Endometrium (tissue), 2 donors: Measurements from ENCODE around the gene TSPAN3.

Source experiments
- FAIRE-seq: peaks from 2 replicates; lab custom pipeline; 2012; peaks lifted over from hg19 to GRCh38; lab: Jason Lieb, UNC
- donor health status: control.
- donor health status: control.

The TSPAN3 gene

DNA sequence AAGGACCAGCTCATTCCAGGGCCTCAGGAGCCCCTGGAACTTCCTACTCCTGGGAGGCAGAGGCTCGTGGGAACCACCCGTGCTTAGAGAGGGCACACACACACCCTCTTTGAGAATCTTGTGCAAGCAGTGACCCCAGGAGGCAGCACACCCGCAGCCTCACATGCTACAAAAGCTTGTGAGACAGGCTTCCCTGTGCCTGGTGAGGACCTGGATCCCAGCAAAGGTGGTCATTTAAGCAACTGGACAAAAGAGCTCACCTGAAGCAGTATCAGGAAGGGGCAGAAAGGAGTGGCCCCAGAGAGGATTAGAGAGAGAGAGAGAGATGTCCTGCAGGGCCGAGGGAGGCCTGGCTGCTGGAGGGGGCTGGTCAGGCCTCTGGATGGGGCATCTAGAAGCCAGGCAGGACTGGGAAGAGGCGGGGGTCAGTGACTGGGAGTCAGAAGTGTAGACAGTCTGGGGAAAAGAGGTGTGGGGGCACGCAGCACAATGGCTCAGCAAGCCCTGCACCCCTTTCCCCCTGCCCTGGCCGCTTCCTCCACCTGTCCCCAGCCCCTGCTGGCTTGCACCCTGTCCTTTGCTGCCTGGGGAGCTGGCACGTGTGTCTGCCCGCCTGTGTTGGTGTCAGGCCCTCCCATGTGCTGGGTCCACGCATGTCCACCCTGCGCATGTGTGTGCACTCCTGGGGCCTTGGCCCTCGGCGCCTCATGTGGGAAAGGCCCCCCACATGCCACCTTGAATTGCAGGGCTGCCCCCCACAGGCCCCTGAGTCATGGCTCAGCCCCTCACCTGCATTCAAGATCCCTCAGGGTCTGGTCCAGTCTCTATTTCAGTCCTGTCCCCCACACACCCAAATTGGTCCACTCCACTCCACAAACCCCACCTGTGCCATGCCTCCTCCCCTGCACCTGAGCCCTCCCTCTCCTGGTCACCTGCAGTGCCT is 36.9 kb downstream of the TSPAN3 start:
- no peak for FAIRE-seq

DNA sequence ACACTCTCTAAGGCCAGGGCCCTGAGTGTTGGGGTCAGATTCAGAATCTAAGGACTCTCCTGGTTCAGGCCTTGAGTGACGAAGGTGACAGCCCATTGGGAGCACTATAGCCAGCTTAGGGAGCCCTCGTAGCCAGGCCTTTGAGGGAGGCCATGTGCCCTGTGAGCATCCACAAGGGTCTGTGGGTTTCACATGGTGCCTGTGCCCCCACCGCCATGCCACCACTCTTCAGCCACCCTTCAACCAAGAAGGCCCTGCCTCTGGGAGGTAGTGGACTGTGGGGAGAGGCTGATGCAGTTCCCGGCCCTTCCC is 37.5 kb downstream of the TSPAN3 start:
- FAIRE-seq, result no peak

DNA sequence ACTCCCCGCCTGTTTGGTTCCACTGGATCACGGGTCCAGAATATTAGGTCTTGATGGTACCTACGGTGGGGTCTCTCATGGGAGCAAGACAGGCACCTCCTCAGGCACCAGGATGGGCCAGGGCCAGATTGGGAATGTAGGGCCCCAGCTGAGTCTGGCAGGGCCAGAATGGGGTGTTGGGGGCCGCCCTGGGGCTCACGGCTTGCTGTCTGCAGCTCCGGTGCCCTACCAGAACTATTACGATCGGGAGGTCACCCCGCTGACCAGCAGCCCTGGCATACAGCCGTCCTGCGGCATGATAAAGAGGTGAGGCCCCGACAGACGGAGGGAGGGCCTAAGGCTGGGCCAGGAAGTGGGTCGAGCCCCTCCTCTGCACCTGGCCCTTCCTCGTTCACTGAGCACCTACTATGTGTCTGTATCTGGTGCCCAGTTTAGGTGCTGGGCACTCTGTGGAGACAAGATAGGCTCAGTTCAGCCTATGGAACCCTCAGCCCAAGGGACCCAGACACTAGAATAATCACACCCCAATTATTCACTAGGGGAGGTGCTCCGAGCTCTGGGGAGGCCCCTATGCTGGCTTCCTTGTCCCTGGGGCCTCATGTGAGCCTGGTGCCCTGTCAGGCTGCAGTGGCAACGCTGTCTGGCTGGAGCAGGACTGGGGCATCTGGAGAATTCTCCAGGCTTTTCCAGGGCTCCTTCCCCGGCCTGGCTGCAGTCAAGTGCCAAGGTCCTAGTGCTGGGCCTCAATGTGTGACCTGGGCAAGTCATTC is 38.1 kb downstream of the TSPAN3 start:
- no peak for FAIRE-seq

DNA sequence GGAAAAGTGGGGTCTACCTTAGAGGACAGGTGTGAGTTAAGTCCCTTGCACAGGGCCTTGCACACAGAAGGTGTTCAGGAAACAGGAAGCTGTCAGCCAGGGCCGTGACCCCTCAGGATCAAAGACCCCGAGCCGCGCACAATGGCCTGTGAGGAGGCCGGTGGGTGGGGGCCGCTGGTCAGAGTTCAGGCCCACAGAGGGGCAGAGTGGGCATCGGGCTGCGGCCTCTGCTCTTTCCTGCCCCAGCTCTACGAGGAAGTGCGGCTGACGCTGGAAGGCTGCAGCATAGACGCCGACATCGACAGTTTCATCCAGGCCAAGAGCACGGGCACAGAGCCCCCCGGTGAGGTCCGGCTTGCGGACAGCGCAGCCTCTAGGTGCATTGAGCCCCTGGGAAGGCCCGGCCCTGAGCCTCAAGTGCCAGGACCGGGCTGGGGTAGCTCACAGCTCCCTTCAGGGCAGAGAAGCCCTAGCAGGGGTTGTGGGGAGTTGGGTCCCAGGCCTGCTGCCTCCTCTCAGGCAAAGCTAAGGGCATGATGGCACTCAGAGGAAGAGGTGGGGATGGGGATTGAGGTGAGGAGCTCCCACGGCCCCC is 38.8 kb downstream of the TSPAN3 start:
- FAIRE-seq, result no peak

DNA sequence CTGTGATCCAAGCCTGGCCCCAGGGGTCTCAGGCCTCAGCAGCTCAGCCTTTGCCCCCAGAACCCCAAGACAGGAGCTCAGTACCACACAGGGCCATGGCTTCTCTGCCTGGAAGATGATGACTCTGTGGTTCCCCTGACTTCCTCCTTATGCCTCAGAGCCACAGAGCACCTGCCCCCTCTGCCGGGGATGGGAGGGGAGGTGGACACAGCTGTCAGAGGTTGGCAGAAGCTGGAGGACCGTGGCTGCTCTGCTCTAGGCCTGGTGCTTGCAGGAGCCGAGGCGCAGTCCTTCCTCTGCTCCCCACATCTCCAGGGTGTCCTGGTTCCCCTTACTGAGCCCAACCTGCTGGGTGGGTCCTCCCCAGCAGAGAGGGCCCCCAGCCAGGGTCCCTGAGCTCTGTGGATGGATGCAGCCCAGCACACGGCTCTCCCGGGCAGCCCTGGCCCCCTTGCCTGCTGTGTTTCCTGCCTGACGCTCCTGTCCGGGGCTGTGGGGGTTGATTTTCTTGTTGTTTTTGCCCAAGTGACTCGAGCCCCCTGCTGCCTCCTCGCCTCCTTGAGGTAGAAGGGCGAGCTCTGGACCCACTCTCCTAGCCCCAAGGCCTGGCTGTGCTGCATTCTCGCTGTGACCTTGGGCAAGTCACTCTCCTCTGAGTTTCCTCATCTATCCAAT is 39.4 kb downstream of the TSPAN3 start:
- no peak for FAIRE-seq

DNA sequence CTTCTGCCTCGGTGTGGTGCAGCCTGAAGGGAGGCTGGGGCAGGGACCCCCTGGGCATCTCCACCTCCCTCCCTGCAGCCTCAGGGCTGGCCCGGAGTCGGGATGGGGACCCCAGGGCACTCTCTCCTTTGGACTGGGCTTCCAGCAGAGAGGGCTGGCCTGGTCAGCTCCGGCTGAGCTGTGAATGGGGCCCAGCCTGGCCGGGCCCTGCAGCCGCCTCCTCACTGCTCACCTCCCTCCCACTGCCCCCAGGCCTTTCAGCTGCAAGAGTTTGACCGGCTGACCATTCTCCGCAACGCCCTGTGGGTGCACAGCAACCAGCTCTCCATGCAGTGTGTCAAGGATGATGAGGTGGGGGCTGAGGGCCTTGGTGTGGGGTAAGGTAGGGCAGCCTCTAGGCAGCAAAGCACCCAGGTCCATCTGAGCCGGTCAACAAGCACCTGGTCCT is 40.0 kb downstream of the TSPAN3 start:
- FAIRE-seq, result no peak

DNA sequence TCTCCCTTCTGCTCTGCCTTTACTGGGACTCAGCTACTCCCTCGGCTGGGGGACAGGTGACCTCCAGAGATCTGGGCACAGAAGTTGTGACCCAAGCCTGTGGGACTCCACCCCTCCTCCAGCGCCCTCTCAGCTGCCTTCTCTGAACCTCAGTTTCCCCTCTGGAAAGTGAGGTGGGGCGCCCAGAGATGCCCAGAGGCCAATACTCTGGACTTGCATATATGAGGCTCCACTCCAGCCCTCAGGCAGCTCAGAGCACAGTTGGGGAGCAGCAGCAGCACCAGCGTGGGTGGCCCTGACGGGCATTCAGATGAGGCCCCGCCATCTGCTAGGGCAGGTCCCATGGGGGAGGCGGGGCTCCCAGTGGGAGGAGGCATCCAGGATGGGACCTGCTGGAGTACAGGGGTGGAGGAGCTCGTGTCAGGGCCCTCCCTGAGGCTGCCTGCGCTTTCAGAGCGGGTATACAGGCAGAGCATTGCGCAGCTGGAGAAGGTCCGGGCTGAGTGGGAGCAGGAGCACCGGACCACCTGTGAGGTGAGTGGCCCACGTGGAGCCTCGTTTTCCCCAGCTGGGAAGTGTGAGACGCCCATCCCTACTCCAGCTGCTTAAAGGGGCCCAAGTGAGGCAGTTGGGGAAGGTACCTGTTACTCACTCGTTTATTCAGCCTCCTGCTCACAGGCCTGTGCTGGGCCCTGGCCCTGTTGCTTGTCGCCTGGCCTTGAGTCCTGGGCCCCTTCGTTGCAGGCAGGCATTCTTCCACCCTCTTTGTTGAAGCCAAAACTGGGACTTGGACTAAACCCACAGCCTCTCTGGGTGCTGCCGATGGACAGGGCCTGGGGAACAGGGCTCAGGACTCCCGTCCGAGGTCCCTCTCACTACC is 40.6 kb downstream of the TSPAN3 start:
- FAIRE-seq, result no peak

DNA sequence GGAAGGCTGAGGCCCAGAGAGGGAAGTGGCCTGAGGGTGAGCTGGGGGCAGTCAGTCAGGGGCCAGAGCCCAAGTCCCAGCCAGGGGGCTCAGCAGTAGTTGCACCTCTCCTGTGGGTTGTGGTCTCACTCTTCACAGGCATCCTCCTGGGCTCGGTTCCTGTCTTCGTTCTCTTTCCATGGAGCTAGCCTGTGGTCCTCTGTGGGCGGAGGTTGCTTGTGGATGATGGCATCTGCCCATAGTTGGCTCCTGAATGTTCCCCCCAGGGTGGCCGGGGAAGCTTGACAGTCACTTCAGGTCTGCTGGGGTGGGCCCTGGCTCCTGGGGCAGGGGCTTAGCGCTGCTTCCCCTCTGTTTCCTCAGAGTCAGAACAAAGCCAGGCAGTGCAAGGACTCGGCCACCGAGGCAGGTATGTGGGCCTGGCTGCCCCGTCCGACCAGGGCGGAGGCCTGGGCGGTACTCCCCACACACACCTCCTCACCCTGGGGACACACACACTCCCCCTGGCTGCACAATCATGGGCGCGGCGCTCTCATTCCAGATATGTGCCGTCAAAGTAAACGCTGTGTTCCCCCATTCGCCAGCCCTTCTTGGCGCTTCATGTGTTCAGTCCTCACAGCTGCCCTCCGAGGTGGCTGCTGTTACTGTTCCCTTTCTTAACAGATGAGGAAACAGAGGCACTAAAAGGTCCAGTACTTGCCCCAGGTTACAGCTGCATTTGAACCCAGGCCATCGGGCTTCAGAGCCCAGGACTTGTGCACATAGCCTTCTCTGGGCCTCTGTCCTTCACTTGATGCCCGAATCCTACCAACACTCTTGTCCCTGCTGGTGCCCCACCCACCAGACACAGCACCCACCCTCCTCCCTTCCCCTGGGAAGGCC is 41.5 kb downstream of the TSPAN3 start:
- no peak for FAIRE-seq

DNA sequence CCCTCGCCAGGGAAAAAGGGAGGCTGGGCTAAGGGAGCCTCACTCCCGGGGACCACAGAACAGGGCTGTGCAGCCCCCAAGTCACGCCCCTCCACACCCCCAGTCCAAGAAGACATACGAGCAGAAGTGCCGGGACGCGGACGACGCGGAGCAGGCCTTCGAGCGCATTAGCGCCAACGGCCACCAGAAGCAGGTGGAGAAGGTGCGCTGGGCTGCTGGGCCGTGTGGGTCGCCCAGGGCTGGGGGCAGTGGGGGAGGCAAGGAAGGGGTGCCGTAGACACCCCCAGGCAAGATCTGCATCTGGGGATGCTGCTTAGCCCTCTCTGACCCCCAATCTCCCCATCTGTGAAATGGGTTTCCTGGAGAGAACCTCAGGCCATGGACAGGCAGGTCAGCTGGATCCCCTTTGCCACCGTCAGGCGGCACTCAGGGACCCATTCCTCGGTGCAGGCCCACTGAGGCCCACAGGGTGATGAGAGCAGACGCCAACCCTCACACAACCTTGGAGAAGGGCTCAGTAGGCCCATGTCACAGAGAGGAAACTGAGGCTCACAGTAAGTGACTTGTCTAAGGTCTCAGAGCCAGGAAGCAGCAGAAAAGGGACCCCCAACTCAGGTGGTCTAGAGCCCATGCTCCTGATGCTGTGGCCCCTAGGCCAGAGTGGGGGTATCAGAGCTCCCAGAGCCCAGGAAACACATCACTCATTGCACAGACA is 42.3 kb downstream of the TSPAN3 start:
- FAIRE-seq, result no peak

DNA sequence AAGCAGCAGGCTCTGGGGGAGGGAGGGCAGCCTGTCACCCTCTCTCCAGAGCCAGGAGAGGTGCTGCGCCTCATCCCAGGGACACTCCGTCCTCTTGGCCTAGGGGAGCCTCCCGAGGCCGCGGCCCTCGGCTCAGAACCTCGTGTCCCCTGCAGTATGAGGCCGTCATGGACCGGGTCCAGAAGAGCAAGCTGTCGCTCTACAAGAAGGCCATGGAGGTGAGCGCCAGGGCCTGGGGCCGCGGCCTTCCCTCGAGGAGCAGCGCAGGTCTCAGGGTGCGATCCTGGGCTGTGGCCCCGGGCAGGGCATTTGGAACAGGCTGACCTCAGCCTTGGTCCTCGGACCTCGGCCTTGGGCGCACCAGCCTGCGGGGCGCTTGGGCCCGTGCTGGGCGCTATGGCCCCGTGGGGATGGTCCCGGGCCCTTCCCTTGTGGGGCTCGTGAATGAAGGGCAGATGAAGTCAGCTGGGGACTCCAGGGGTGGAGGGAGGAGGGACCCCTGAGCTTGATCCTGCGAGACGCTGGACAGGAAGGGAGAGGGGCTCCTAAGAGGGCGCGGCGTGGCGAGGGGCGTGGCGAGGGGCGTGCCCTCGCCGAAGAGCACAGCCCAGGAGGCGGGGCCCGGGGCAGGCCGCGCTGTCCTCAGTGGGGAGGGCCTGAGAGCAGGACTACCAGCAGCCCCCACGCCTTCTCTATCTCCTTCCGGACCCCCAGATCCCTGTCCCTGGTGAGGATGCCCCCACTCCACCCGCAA is 43.0 kb downstream of the TSPAN3 start:
- no peak for FAIRE-seq

DNA sequence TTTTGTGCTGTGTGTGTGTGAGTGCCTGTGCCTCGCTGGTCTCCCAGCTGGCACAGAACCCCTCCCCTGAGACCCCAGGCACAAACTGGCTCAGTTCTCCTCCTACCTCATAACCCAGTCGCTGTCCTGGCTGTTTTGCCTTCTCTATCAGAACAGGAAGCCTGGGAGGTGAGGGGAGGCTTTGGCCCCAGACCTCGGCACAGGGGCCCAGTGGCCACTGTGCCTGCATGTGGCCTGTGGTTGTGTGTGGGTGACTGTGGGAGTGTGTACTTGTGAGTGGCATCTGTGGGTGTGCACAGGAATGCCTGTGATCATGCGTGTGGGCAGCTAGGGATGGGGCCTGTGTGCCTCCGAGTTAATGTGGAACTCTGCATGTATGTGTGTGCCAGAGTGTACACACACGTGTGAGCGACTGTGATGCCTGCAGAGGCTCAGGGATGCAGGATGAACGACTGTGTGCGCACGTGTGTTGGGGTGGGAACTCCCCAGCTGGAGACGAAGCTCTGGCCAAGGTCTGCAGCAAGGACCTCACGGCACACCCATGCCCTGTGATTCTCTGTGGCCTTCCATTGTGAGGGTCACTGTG is 43.7 kb downstream of the TSPAN3 start:
- no peak for FAIRE-seq

DNA sequence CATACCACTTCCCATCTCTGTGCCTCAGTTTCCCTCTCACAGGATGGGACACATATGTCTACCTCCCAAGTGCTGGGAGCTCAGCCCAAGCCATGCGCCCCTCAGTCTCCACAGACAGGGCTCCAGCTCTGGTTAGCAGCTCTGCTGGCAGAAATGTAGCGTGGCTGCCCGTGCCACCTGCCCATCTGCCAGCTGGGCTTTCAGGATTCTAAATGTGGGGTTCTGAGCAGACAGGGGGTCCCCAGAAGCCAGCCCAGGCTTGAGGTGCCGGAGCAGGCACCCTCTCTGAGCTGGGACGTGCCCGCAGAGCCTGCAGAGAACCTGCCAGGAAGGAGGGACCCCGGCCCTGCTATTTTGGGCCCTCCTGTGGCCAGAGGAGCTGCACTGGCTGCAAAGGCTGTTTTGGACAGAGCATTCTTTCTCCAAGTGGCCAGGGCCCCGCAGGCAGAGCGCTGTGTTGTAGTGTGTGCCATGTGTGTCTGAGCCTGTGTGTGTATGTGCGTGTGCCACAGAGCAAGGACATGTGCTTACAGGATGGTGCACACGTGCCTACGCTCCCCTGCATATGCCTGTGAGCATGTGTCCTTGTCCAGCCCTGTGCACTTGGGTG is 44.3 kb downstream of the TSPAN3 start:
- no peak for FAIRE-seq

DNA sequence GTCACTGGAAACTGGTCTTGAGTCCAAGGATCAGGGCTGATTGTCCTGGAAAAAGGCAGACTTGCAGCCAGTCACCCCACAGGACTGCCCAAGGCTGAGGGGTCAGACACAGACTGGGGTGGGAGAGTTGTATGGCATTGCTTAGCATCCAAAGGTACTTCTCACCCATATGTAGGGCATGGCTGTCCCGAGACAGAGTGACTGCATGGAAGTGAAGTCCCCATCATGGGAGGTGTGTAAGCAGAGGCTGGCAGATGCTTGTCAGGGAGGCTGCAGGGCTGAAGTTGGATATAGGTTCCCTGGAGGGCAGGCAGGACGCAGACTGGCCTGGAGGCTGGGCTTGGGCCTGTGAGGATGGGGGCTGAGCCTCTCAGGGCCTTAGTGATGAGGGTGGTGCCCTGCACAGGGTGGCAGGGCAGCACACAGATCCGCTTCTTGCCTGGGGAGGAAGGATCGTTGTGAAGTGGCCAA is 44.9 kb downstream of the TSPAN3 start:
- FAIRE-seq, result no peak

DNA sequence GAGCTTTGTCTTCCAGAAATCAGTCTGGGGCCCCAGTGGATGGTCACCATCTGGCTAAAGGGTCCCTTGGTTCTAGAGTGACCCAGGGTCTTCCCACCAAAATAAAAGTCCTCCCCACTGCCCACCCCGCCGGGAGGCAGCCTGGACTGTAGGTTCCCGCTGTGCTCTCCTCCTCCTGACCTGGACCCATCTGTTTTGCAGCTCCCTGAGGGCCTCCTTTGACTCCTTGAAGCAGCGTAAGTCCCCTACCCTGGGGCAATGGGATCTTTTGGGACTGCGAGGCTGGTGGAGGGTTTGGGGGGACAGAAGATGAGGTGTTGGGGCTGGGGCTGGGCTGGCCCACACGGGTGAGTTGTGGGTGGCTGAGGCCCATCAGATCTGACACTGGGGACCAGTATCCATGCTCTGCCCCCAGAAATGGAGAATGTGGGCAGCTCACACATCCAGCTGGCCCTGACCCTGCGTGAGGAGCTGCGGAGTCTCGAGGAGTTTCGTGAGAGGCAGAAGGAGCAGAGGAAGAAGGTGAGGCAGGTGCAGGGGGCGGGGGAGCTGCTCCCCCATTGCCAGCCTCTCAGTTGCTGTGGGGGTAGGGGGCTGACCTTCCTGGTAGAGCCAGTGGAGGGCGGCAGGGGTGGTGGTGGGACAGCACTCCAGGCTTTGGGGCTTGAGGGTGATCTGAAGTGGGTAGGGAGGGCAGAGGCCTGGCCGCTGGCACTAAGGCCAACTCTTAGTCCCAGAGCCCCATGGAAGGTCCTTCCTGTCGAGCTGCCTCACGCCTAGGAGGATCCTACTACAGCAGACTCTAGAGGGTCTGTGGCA is 45.6 kb downstream of the TSPAN3 start:
- no peak for FAIRE-seq

DNA sequence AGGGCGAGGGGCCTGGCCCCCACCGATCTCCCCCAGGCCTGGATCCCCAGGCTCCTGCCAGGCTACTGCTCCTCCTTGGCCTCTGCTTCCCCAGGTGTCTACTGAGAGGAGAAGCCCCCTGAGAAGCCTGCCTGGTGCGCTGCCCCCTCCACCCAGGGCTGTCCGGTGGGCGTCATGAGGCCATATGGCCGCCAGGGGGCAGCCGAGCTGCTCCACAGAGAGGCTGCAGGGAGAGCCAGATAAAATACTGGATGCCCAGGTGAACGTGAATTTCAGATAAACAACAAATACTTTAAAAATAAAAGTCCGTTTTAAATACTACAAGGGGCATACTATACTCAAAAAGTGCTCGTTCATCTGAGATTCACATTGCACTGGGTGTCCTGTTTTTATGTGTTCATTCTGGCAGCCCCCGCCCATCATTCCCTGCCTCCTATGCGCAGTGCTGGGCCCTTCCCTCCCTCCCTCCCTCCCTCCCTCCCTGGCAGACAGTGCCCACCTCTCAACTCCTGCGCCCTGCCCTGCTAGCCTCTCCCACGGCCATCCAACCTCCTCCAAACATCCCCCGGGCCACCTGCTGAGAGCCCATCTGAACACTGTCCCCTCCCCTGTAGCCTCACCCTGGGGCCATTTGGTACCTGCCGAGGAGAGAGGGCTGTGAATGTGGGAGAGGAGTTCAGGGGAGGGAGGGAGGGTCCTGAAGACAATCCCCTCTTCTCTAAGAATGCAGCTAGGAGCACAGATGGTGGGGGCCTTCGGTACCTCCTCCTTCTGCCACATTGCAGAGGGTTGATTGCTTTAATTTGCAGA is 46.4 kb downstream of the TSPAN3 start:
- no peak for FAIRE-seq

DNA sequence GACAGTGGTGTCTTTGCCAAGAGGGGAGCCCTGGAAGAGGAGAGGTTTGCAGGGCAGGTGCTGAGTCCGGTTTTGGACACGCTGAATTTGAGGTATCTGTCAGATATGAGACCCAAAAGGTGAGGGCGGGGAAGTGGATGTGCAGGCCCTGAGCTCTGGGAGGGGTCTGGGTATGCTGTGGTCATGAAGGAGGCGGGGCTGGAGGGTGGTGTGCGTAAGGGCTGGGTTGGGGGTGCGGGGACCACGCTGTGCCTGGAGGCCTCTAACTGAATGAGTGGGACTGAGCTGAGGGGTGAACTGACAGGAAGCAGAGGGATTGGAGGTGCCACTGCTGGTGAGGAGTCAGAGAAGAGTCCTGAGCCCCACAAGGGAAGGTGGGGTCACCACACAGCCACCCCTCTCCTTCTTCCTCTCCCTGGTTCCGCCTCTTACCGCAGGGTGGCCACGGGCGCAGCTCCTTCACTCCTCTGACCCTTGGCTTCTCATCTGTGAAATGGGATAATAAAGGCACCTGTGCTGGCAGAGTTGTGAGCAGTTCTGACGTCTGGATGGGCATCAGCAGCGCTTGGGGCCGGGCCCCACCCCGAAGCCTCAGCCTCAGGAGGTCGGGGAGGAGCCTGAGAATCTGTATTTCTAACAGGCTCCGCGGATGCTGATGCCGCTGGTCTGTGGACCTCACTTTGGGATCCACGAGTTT is 47.2 kb downstream of the TSPAN3 start:
- no peak for FAIRE-seq
